ENCODE data around the gene PRDM2.

PRDM2 gene

GRCh38 chr1:13681921-13682320 lies 18.1 kb upstream of the PRDM2 start (continued):
- TF ChIP-seq, protein P1, sequence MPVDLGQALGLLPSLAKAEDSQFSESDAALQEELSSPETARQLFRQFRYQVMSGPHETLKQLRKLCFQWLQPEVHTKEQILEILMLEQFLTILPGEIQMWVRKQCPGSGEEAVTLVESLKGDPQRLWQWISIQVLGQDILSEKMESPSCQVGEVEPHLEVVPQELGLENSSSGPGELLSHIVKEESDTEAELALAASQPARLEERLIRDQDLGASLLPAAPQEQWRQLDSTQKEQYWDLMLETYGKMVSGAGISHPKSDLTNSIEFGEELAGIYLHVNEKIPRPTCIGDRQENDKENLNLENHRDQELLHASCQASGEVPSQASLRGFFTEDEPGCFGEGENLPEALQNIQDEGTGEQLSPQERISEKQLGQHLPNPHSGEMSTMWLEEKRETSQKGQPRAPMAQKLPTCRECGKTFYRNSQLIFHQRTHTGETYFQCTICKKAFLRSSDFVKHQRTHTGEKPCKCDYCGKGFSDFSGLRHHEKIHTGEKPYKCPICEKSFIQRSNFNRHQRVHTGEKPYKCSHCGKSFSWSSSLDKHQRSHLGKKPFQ (tag by site-specific recombination; IDR thresholded peaks at IDR 0.05) = 0 out of 2 replicates have a peak, but pooled peaks have one; percentile 16
- no peak for TF ChIP-seq SP3 (tag by site-specific recombination; IDR thresholded peaks at IDR 0.05)
- no peak for TF ChIP-seq ZNF514 (tag by site-specific recombination; IDR thresholded peaks at IDR 0.05)

GRCh38 chr1:13682444-13682843 lies 17.5 kb upstream of the PRDM2 start:
- POLR2A ChIA-PET = interaction anchor here (1.4 kb wide), 1 partner anchor 67 kb away, joined by 3 read pairs; no protein-coding TSS in a partner anchor
- Histone ChIP-seq H3K4me3 (ENCODE audit: low read depth, low read length) (no peak overlapping the region), H3K27ac (ENCODE audit: extremely low read depth, low read depth, low read length) (no peak overlapping the region), H3K4me1 (ENCODE audit: control insufficient read depth, insufficient read depth, low read length) (no peaks in the 10 kb centered on the region), H3K36me3 (ENCODE audit: control insufficient read depth in 2 of 2, insufficient read depth in 1 of 2, low read length in 2 of 2) (no peaks in the 10 kb centered on the region), H3K9me3 (ENCODE audit: control insufficient read depth, insufficient read depth, low read depth, low read length) (no peaks in the 10 kb centered on the region)
- TF ChIP-seq ZNF514 (tag by site-specific recombination; IDR thresholded peaks at IDR 0.05) (no peak), ZNF155 (tag by site-specific recombination; IDR thresholded peaks at IDR 0.05) (no peak), ZNF561 (tag by site-specific recombination; IDR thresholded peaks at IDR 0.05; ENCODE audit: borderline replicate concordance) (no peak), ZNF580 (tag by site-specific recombination; IDR thresholded peaks at IDR 0.05) (no peak), YY2 (tag by site-specific recombination; IDR thresholded peaks at IDR 0.05) (no peak), ZSCAN23 (tag by site-specific recombination; IDR thresholded peaks at IDR 0.05) (no peak), SCRT2 (tag by site-specific recombination; IDR thresholded peaks at IDR 0.05) (no peak), HOXD13 (CRISPR knock-in tag; IDR thresholded peaks at IDR 0.05; ENCODE audit: borderline replicate concordance) (no peak), ZSCAN30 (tag by site-specific recombination; IDR thresholded peaks at IDR 0.05) (no peak), GLIS1 (tag by site-specific recombination; IDR thresholded peaks at IDR 0.05) (no peak), INSM2 (tag by site-specific recombination; IDR thresholded peaks at IDR 0.05) (no peak), ZNF510 (tag by site-specific recombination; IDR thresholded peaks at IDR 0.05; ENCODE audit: insufficient replicate concordance) (no peak)
- CTCF ChIA-PET = no interaction called here

DNA sequence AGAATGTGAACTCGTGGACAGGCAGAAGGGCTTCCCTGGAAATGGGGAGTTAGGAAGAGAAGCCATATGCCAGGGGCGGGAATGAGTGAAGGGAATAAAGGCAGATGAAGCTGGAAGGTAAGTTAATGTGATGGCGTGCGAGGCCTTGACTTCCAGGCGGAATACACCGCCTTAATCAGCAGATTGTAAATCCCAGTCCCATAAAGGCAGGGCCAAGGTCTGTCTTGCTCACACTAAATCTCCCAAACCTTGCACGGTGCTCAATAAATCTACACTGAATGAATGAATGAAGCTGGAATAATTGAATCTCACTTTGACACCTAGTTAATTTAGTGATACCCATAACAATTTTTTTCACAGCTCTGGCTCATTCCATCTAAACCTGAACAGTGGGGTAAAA lies 16.8 kb upstream of the PRDM2 start:
- no peaks in the 10 kb centered on the region for H3K36me3 ChIP-seq (ENCODE audit: control insufficient read depth in 2 of 2, insufficient read depth in 1 of 2, low read length in 2 of 2)
- no peak overlapping the region for H3K27ac ChIP-seq (ENCODE audit: extremely low read depth, low read depth, low read length)
- H3K4me3 ChIP-seq (ENCODE audit: low read depth, low read length) = no peak overlapping the region
- no peaks in the 10 kb centered on the region for H3K9me3 ChIP-seq (ENCODE audit: control insufficient read depth, insufficient read depth, low read depth, low read length)
- ChIA-PET POLR2A (interaction anchor here (1.4 kb wide), 1 partner anchor 66 kb away, joined by 3 read pairs; no protein-coding TSS in a partner anchor), CTCF (no interaction called here)
- no peaks in the 10 kb centered on the region for H3K4me1 ChIP-seq (ENCODE audit: control insufficient read depth, insufficient read depth, low read length)
- TF ChIP-seq, protein P2, sequence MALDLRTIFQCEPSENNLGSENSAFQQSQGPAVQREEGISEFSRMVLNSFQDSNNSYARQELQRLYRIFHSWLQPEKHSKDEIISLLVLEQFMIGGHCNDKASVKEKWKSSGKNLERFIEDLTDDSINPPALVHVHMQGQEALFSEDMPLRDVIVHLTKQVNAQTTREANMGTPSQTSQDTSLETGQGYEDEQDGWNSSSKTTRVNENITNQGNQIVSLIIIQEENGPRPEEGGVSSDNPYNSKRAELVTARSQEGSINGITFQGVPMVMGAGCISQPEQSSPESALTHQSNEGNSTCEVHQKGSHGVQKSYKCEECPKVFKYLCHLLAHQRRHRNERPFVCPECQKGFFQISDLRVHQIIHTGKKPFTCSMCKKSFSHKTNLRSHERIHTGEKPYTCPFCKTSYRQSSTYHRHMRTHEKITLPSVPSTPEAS (tag by site-specific recombination; IDR thresholded peaks at IDR 0.05) = no peak
- TF ChIP-seq, protein P3, sequence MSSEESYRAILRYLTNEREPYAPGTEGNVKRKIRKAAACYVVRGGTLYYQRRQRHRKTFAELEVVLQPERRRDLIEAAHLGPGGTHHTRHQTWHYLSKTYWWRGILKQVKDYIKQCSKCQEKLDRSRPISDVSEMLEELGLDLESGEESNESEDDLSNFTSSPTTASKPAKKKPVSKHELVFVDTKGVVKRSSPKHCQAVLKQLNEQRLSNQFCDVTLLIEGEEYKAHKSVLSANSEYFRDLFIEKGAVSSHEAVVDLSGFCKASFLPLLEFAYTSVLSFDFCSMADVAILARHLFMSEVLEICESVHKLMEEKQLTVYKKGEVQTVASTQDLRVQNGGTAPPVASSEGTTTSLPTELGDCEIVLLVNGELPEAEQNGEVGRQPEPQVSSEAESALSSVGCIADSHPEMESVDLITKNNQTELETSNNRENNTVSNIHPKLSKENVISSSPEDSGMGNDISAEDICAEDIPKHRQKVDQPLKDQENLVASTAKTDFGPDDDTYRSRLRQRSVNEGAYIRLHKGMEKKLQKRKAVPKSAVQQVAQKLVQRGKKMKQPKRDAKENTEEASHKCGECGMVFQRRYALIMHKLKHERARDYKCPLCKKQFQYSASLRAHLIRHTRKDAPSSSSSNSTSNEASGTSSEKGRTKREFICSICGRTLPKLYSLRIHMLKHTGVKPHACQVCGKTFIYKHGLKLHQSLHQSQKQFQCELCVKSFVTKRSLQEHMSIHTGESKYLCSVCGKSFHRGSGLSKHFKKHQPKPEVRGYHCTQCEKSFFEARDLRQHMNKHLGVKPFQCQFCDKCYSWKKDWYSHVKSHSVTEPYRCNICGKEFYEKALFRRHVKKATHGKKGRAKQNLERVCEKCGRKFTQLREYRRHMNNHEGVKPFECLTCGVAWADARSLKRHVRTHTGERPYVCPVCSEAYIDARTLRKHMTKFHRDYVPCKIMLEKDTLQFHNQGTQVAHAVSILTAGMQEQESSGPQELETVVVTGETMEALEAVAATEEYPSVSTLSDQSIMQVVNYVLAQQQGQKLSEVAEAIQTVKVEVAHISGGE (tag by site-specific recombination; conservative IDR thresholded peaks at IDR 0.05; ENCODE audit: low read depth) = no peak
- no peak for TF ChIP-seq ZNF24 (tag by site-specific recombination; IDR thresholded peaks at IDR 0.05)
- TF ChIP-seq REST (tag by site-specific recombination; IDR thresholded peaks at IDR 0.05) = no peak
- no peak for TF ChIP-seq REPIN1 (tag by site-specific recombination; IDR thresholded peaks at IDR 0.05; ENCODE audit: low read depth)
- TF ChIP-seq KLF10 (tag by site-specific recombination; IDR thresholded peaks at IDR 0.05) = no peak
- TF ChIP-seq BCL11B (tag by site-specific recombination; IDR thresholded peaks at IDR 0.05; ENCODE audit: low read depth) = no peak

Data from HEK293 (cell line).